T-helper 1 cell treated with Interleukin-12 subunit alpha and Interleukin-12 subunit beta and Interleukin-4 antibody, amounts not matched to agents 30 μg/mL and 1 μg/mL, for 36 hours (primary cell): ENCODE data around the gene SPNS1.

Experiments
- H3K27ac Mint-ChIP-seq: one replicate; pipeline ENCODE4 v1.8.0; 2021; ENCODE audit warnings: mild to moderate bottlenecking, mixed read lengths
- H3K27me3 Mint-ChIP-seq: one replicate; pipeline ENCODE4 v1.8.0; 2021; ENCODE audit warnings: low read depth, mixed read lengths
- H3K36me3 Mint-ChIP-seq: one replicate; pipeline ENCODE4 v1.8.0; 2021; ENCODE audit warnings: low read depth, mixed read lengths
- H3K4me1 Mint-ChIP-seq: one replicate; pipeline ENCODE4 v1.8.0; 2021; ENCODE audit warnings: low read depth, mixed read lengths
- H3K4me3 Mint-ChIP-seq: one replicate; pipeline ENCODE4 v1.8.0; 2021; ENCODE audit warnings: mild to moderate bottlenecking, moderate library complexity, mixed read lengths
- H3K9me3 Mint-ChIP-seq: one replicate; pipeline ENCODE4 v1.8.0; 2021; ENCODE audit warnings: mixed read lengths

The SPNS1 gene

DNA sequence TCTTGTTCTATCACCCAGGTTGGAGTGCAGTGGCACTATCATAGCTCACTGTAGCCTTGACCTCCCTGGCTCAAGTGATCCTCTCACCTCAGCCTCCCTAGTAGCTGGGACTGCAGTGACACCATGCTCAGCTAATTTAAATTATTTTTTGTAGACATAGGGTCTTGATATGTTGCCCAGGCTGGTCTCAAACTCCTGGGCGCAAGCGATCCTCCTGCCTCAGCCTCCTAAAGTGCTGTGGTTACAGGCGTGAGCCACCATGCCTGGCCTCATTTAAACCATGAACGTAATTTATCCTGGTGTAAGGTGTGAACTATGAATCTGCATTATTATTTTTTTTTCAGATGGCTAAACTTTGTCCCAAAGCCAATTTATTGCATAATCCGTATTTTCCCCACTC lies 47.6 kb downstream of the SPNS1 start:
- Mint-ChIP-seq H3K27me3 (no peaks in the 10 kb centered on the region), H3K4me3 (no peak overlapping the region), H3K27ac (no peak overlapping the region), H3K4me1 (peaks cover 25% of the 10 kb centered on the region), H3K36me3 (no peaks in the 10 kb centered on the region), H3K9me3 (no peaks in the 10 kb centered on the region)

DNA sequence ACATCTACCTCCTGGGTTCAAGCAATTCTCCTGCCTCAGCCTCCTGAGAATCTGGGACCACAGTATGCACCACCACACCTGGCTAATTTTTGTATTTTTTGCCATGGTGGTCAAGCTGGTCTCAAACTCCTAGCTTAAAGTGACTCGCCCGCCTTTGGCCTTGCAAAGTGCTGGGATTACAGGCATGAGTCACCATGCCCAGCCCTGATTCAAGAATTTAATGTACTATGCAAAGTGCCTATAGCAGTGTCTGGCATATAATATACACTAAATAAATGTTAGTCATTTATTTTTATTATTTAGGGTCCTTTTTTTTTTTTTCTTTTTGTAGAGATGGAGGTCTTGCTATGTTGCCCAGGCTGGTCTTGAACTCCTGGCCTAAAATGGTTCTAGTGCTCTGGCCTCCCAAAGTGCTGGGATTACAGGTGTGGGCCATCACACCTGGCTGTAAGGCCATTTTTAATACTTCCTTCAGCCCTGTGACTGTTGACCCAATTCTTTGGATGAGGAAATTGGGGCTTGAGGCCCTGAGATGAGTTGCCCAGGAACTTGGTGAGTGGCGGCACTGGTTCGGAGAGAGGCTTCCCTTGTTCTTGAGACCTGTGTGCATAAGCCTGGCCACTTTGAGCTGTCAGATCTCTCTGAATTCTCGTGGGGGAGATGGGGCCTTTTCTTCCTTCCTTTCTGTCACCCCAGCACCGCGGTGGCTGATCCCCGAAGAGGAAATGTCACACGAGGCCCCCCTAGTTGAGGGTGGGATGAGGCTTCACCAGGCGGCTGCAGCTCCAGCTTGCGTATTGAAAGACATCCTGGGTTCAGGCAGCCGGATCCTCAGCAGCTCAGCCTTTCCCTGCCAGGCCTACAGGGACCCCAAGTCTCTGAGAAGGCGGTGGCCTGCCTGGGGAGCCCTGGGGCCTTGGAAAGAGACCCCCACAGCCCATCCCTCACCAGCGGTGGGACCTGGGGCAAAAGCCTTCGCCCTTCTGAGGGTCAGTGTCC lies 49.0 kb downstream of the SPNS1 start:
- Mint-ChIP-seq H3K4me1 (peaks cover 25% of the 10 kb centered on the region), H3K27ac (no peak overlapping the region), H3K9me3 (no peaks in the 10 kb centered on the region), H3K36me3 (no peaks in the 10 kb centered on the region), H3K27me3 (no peaks in the 10 kb centered on the region), H3K4me3 (no peak overlapping the region)

DNA sequence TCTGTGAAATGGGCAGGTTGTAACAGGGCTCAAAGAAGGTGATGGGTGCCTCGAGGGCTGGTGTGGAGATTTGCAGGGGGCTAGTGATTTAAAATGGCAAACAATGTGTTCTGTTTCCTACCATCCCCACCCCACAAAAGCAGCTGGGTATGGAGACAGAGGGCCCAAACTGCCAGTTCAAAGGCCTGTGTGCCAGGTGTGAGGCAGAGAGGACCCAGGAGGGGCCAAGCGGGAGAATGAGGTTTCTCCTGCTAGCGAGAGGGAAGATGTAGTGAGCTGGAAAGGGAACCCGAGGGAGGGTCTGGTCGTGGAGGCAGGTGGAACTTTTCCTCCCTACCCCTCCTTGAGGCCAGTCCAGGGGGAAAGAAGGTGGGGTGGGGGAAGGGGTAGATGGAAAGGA lies 49.7 kb downstream of the SPNS1 start:
- Mint-ChIP-seq H3K9me3 (no peaks in the 10 kb centered on the region), H3K4me1 (peaks cover 30% of the 10 kb centered on the region), H3K36me3 (no peaks in the 10 kb centered on the region), H3K27me3 (no peaks in the 10 kb centered on the region), H3K27ac (no peak overlapping the region), H3K4me3 (no peak overlapping the region)

DNA sequence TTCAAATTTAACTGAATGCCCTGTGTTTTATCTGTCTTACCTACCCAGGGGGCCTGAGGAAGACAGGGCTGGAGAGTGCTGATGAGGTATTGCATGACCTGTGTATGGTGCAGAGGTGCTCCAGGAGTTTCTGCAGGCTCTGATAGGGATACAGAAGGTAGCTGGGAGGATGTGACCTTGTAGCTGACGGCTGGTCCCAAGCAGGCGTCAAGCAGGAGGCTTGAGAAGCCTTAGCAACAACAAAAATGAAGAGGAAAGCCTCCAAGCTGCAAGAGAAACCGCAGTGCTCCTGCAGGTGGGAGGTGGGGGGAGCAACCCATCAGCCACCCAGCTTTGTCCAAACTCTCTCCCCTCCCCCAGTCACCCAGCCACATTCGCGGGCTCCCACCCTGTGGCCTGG lies 50.6 kb downstream of the SPNS1 start:
- Mint-ChIP-seq H3K9me3 (no peaks in the 10 kb centered on the region), H3K27me3 (no peaks in the 10 kb centered on the region), H3K4me1 (peaks cover 34% of the 10 kb centered on the region), H3K4me3 (no peak overlapping the region), H3K36me3 (no peaks in the 10 kb centered on the region), H3K27ac (peak overlapping the region; percentile 11)

DNA sequence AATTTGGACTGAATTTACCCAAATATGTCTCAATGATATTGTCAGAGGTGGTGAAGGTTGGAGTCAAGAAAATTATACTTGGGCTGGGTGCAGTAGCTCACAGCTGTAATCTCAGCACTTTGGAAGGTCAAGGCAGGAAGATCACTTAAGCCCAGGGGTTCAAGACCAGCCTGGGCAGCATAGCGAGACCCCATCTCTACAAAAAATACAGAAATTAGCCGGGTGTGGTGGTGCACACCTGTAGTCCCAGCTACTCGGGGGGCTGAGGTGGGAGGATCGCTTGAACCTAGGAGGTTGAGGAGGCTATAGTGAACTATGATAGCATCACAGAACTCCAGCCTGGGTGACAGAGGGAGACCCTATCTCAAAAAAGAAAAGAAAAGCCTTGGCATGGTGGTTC lies 51.2 kb downstream of the SPNS1 start:
- Mint-ChIP-seq H3K4me3 (no peak overlapping the region), H3K27me3 (no peaks in the 10 kb centered on the region), H3K36me3 (no peaks in the 10 kb centered on the region), H3K4me1 (peaks cover 33% of the 10 kb centered on the region), H3K9me3 (no peaks in the 10 kb centered on the region), H3K27ac (no peak overlapping the region)

DNA sequence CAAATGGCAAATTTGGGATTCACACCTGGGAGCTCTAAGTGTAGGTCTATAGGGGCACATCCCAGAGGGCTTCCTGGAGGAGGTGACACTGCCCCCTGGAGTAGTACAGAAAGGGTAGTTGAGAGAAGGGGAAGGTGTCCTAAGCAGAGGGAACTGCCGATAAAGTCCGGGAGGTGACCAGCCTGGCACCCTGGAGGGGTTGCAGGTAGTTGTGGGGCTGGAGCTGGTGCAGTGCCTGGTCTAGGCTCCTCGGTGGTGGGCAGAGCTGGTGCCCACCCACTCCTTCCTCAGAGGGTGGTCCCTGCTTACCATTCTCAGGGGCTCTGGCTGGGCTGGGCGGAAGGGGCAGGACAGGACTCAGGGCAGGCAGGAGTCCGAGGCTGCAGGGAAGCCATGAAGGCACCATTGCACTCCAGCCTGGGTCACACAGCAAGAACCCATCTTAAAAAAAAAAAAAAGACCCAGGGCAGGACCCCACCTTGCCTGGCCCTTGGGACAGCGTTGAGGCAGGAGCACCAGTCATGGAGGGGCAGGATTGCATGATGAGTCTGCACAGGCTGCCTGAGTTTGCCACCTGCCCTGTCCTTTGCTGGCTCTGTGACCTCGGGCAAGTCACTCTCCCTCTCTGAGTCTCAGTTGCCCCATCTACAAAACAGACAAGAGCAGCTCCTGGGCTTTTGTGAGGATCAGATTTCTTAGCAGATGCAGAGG lies 54.0 kb downstream of the SPNS1 start:
- Mint-ChIP-seq H3K27me3 (no peaks in the 10 kb centered on the region), H3K4me1 (peaks cover 23% of the 10 kb centered on the region), H3K36me3 (no peaks in the 10 kb centered on the region), H3K27ac (peak overlapping the region; percentile 50), H3K4me3 (no peak overlapping the region), H3K9me3 (no peaks in the 10 kb centered on the region)

DNA sequence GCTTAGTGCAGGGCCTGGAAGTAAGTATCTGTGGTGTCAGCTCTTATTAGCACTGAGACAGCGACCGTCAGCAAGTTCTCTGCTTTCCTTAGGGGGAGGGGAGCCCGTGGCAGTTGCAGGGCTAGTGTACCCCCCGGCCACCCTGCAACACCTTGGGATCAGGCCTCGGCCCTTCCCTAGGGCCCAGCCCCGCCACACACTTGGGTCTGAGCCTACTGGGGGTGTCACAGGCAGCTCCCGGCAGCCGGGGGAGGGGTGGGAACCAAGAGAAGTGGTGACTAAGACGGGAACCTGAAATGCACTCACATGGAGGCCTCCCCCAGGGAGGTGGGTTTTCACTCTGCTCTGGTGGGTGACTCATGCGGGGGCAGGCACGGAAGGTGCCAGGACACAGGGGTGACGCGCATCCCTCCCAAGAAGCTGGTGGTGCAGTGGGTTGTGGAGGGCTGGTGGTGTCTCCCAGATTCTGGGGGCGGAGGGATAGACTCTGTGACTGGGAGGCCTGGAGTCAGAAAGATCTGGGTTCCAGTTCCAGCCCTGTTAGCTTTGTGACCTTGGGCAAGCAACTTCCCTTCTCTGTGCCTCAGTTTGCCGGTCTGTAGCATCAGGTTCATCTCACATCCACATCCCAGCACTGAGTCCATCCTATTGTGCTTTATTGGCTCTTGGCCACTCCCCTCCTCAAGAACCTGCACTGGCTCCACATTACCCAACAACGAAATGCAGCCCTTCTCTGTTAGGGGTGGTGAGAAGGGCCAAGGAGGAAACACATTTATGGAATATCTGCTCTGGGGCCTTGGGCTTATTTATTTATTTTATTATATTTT lies 54.8 kb downstream of the SPNS1 start:
- Mint-ChIP-seq H3K4me1 (peaks cover 19% of the 10 kb centered on the region), H3K4me3 (no peak overlapping the region), H3K27ac (peak overlapping the region; percentile 20), H3K36me3 (no peaks in the 10 kb centered on the region), H3K27me3 (no peaks in the 10 kb centered on the region), H3K9me3 (no peaks in the 10 kb centered on the region)

DNA sequence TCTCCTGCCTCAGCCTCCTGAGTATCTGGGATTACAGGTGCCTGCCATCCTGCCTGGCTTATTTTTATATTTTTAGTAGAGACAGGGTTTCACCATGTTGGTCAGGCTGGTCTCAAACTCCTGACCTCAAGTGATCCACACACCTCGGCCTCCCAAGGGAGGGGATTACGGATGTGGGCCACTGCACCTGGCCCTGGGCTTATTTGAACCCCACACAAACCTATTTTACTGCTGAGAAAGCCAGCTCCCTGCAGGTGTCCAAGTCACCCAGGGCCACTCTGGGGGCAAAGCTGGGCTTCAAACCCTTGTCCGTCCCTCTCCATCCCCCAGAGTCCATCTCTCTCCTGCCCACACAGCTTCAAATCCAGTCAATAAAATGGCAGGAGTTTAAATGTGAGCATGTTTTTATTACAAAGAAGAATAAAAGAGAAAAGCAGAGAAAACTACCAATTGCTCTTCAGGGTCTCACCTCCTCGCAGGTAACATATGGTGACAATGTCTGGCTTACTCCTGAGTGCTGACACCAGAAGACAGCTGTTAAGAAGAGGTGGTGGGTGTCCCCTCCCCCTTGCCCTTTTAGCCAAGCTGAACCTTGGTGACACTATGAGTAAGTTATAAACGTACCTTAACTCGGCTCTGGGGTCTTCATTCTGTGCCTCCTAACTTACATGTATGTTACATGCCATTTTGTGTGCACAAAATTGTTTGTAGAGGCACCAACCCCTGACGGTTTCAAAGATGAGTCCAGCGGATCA lies 55.7 kb downstream of the SPNS1 start:
- Mint-ChIP-seq H3K36me3 (no peaks in the 10 kb centered on the region), H3K9me3 (no peaks in the 10 kb centered on the region)

More for the DNA sequence above, 55.7 kb downstream of the SPNS1 start:
- Mint-ChIP-seq H3K27ac (no peak overlapping the region), H3K4me3 (no peak overlapping the region), H3K4me1 (peaks cover 15% of the 10 kb centered on the region), H3K27me3 (no peaks in the 10 kb centered on the region)
